Endothelial cell of umbilical vein (primary cell): ENCODE measurements around the gene CREB3. TPM values are rescaled to one million over a fixed set of nuclear protein-coding genes. Genes with fewer than 3 reads are reported as not detected.

ENCODE experiments used
- BruUV-seq: library from RNA; stranded (reverse); fragments of 400-500 nt; replicated peaks from 2 replicates; lab custom pipeline; 2021; lab: Mats Ljungman, UMichigan
- CTCF ChIA-PET: fragments of 300-600, 350-600 bp; sonication (Branson Sonifier 250); formaldehyde crosslinking; loops from one replicate; lab custom pipeline; 2021; ENCODE audit warnings: antibody characterized with exemption, inconsistent platforms; lab: Charles Lee
- POLR2A ChIA-PET: fragments of 300-600, 350-600 bp; sonication (Branson Sonifier 250); formaldehyde crosslinking; loops from one replicate; lab custom pipeline; 2021; ENCODE audit warnings: antibody characterized with exemption, inconsistent platforms; lab: Charles Lee
- DNase-seq: peaks from one replicate; pipeline ENCODE4 v3.0.0-alpha.2; 2011; ENCODE audit warnings: low read depth, low spot score
- FAIRE-seq: peaks from 2 replicates; lab custom pipeline; 2011; peaks lifted over from hg19 to GRCh38; lab: Jason Lieb, UNC
- H2AFZ ChIP-seq: 2 replicates; pipeline ENCODE4 v1.6.0; 2012; ENCODE audit warnings: low read depth, low read length, control low read depth, inconsistent platforms
- H3K27ac ChIP-seq: 2 replicates; pipeline ENCODE4 v1.5.1; 2011; ENCODE audit warnings: low read depth, mild to moderate bottlenecking, control low read depth, low read length, moderate library complexity; ENCODE audit not compliant: insufficient read depth
- H3K27me3 ChIP-seq, 2 experiments: 2 replicates each; pipeline versions ENCODE4 v1.6.0 to v1.6.1; 2011; ENCODE audit warnings: low read length in 2 of 2, mixed read lengths in 1 of 2; ENCODE audit not compliant: control insufficient read depth in 2 of 2, insufficient read depth in 2 of 2
- H3K36me3 ChIP-seq, 2 experiments: 2 replicates in 1 of 2; 3 replicates in 1 of 2; pipeline ENCODE4 v1.5.1; 2011; ENCODE audit warnings: low read length in 2 of 2, mild to moderate bottlenecking in 1 of 2, moderate library complexity in 1 of 2; ENCODE audit not compliant: control insufficient read depth in 2 of 2, insufficient read depth in 2 of 2; ENCODE audit errors: extremely low read depth in 1 of 2
- H3K4me1 ChIP-seq: 3 replicates; pipeline ENCODE4 v1.5.1; 2011; ENCODE audit warnings: mild to moderate bottlenecking, low read length; ENCODE audit not compliant: control insufficient read depth, insufficient read depth; ENCODE audit errors: extremely low read depth
- H3K4me2 ChIP-seq: 2 replicates; pipeline ENCODE4 v1.6.1; 2011; ENCODE audit warnings: low read length, control low read depth, mixed read lengths; ENCODE audit not compliant: insufficient read depth
- H3K4me3 ChIP-seq, 3 experiments: fragments of 200-600 bp in 1 of 3; sonication (generic), shearing (Covaris generic) in 1 of 3; replicated peaks in 1 of 3; 2 replicates each; pipeline ENCODE4 v1.5.1; 2011 to 2016; ENCODE audit warnings: control low read depth in 3 of 3, low read length in 3 of 3, mild to moderate bottlenecking in 2 of 3, inconsistent platforms in 1 of 3, low read depth in 1 of 3, moderate library complexity in 1 of 3; ENCODE audit not compliant: insufficient read depth in 1 of 3
- H3K79me2 ChIP-seq: 2 replicates; pipeline ENCODE4 v1.6.0; 2012; ENCODE audit warnings: low read length, inconsistent platforms; ENCODE audit not compliant: control insufficient read depth, insufficient read depth
- H3K9ac ChIP-seq: replicated peaks from 2 replicates; pipeline ENCODE3; 2011; ENCODE audit warnings: low read length, control low read depth; ENCODE audit not compliant: insufficient read depth; ENCODE audit errors: extremely low read depth
- H3K9me1 ChIP-seq: replicated peaks from 3 replicates; pipeline ENCODE4 v1.6.0; 2011; ENCODE audit warnings: mild to moderate bottlenecking, low read length; ENCODE audit not compliant: control insufficient read depth, insufficient read depth; ENCODE audit errors: extremely low read depth
- H3K9me3 ChIP-seq: replicated peaks from 2 replicates; pipeline ENCODE4 v1.5.1; 2012; ENCODE audit warnings: low read length, inconsistent platforms; ENCODE audit not compliant: control insufficient read depth, insufficient read depth
- H4K20me1 ChIP-seq: replicated peaks from 2 replicates; pipeline ENCODE3; 2011; ENCODE audit warnings: mild to moderate bottlenecking, low read length; ENCODE audit not compliant: control insufficient read depth, insufficient read depth; ENCODE audit errors: extremely low read depth
- CTCF ChIP-seq, 2 donors: IDR thresholded peaks; 1 replicate in 1 of 2; 2 replicates in 1 of 2; pipeline ENCODE4 v1.5.1; 2011; ENCODE audit warnings: low read length in 2 of 2, mild to moderate bottlenecking in 2 of 2, moderate library complexity in 2 of 2, control low read depth in 1 of 2, inconsistent platforms in 1 of 2, low read depth in 1 of 2; ENCODE audit not compliant: insufficient read depth in 1 of 2; ENCODE audit errors: extremely low read depth in 1 of 2
- EZH2 ChIP-seq: IDR thresholded peaks from 2 replicates; pipeline ENCODE4 v1.6.1; 2012; ENCODE audit warnings: borderline replicate concordance, low read depth, mild to moderate bottlenecking, moderate library complexity, low read length, inconsistent platforms; ENCODE audit not compliant: severe bottlenecking
- FOS ChIP-seq: IDR thresholded peaks from 2 replicates; pipeline ENCODE4 v1.6.1; 2011; ENCODE audit warnings: mild to moderate bottlenecking, low read length, moderate library complexity, borderline replicate concordance; ENCODE audit not compliant: insufficient read depth
- GATA2 ChIP-seq: IDR thresholded peaks from 2 replicates; pipeline ENCODE4 v1.7.0; 2011; ENCODE audit warnings: low read depth, mild to moderate bottlenecking, moderate library complexity, mixed read lengths, low read length; ENCODE audit not compliant: insufficient read length, insufficient read depth
- JUN ChIP-seq: IDR thresholded peaks from 2 replicates; pipeline ENCODE4 v1.6.1; 2011; ENCODE audit warnings: borderline replicate concordance, low read depth; ENCODE audit not compliant: insufficient read length, insufficient read depth
- MAX ChIP-seq: IDR thresholded peaks from 2 replicates; pipeline ENCODE4 v1.6.1; 2011; ENCODE audit not compliant: insufficient read depth, insufficient read length
- MYC ChIP-seq: IDR thresholded peaks from one replicate; pipeline ENCODE4 v1.6.1; 2011; ENCODE audit warnings: mild to moderate bottlenecking, low read depth, low read length
- POLR2A ChIP-seq: IDR thresholded peaks from 2 replicates; pipeline ENCODE4 v1.6.1; 2012; ENCODE audit warnings: low read depth, mild to moderate bottlenecking, control low read depth, low read length
- POLR2AphosphoS5 ChIP-seq: IDR thresholded peaks from 2 replicates; pipeline ENCODE4 v1.6.1; 2012; ENCODE audit warnings: low read depth, mild to moderate bottlenecking, control low read depth, low read length, moderate library complexity; ENCODE audit not compliant: insufficient read depth
- dilution Hi-C: fragments of 300-500 bp; cut with MboI; formaldehyde crosslinking; loops from one replicate; pipeline ENCODE4 v1.15.0; 2019; ENCODE audit warnings: low sequenced_read_pairs; ENCODE audit not compliant: extremely low pct_ligation_motif_present
- intact Hi-C: fragments of 100-400 bp; cut with micrococcal nuclease; formaldehyde crosslinking; loops from one replicate; pipeline ENCODE4 v1.10.0; 2022
- polyA plus RNA-seq, 4 experiments: library from polyadenylated mRNA; depleted of rRNA in 3 of 4; stranded (reverse) in 3 of 4; unstranded in 1 of 4; fragments of >200 nt; gene quantifications; 2 replicates each; pipeline versions ENCODE4 v1.2.1 to v1.2.3, GENCODE V29; 2011 to 2012; ENCODE audit warnings: missing spikeins in 1 of 4
- total RNA-seq: library from RNA; stranded (reverse); gene quantifications from 2 replicates; pipeline ENCODE4 v1.2.3, GENCODE V29; 2021

Gene CREB3
- total and polyA plus RNA-seq, 2 donors (not counting 3 experiments of a cell fraction or from before 2014, with no cell fraction given), result 39.8 to 52.1 TPM

- no TSS peak for BruUV-seq
- Histone ChIP-seq H3K9ac (no peak overlapping the region), H4K20me1 (no peaks in the 10 kb centered on the region), H3K9me1 (no peaks in the 10 kb centered on the region), H3K27me3 (no peaks in the 10 kb centered on the region), H3K27ac (no peak overlapping the region), H3K9me3 (no peaks in the 10 kb centered on the region), H3K4me1 (no peaks in the 10 kb centered on the region), H3K36me3 (peaks cover 67 to 74% of the 10 kb centered on the region in 2 experiments), H3K4me3 (no peak overlapping the region), H2AFZ (no peak overlapping the region), H3K4me2 (no peak overlapping the region), H3K79me2 (no peaks in the 10 kb centered on the region)
- intact Hi-C loops, result no loop called here
- TF ChIP-seq MAX, result no peak
- no peak for TF ChIP-seq MYC
- no peak for TF ChIP-seq POLR2A
- TF ChIP-seq EZH2, result no peak
- no peak for TF ChIP-seq FOS
- no peak for TF ChIP-seq POLR2AphosphoS5
- no peak for TF ChIP-seq JUN
- TF ChIP-seq GATA2, result no peak
- TF ChIP-seq CTCF (IDR thresholded peaks at IDR 0.05; ENCODE audit: extremely low read depth in 1 of 2, insufficient read depth in 1 of 2, low read depth in 1 of 2, low read length in 2 of 2), result no peak
- CTCF ChIA-PET, result interaction anchor here (0.9 to 1.5 kb wide), 3 partner anchors 15 to 24 kb away, joined by 3 to 5 read pairs (median 3); no protein-coding TSS in a partner anchor
- POLR2A ChIA-PET, result interaction anchor here (0.7 kb wide), 1 partner anchor 22 kb away, joined by 3 read pairs; no protein-coding TSS in a partner anchor
- FAIRE-seq (no peak), DNase-seq (no peak)
- dilution Hi-C loops, result no loop called here
Measured at GRCh38 chr9:35712762-35713400, 19.6 kb upstream of the CREB3 start.
